H1 (cell line): Measurements from ENCODE around the gene SPAG17. TPM values are rescaled to one million over a fixed set of nuclear protein-coding genes. Genes with fewer than 3 reads are reported as not detected.

ENCODE experiments used
- CTCF ChIA-PET: fragments of 300-600 bp; sonication (Branson Sonifier 250); formaldehyde crosslinking; loops from one replicate; lab custom pipeline; 2021; ENCODE audit not compliant: partially characterized antibody; lab: Charles Lee
- POLR2A ChIA-PET: fragments of 300-600 bp; sonication (Branson Sonifier 250); formaldehyde crosslinking; loops from one replicate; lab custom pipeline; 2021; ENCODE audit warnings: inconsistent platforms; ENCODE audit not compliant: partially characterized antibody; lab: Charles Lee
- DNase-seq, 2 experiments: peaks; one replicate each; pipeline versions ENCODE4 v3.0.0 to v3.0.0-alpha.2; 2010 to 2022; ENCODE audit warnings: low spot score in 2 of 2, low read depth in 1 of 2, mixed read lengths in 1 of 2
- FAIRE-seq: peaks from 2 replicates; lab custom pipeline; 2011; peaks lifted over from hg19 to GRCh38; lab: Jason Lieb, UNC
- H2AFZ ChIP-seq: 2 replicates; pipeline ENCODE4 v1.8.1; 2012; ENCODE audit warnings: low read length, inconsistent platforms
- H2AK5ac ChIP-seq: 2 replicates; pipeline ENCODE4 v1.6.1; 2013; ENCODE audit warnings: low read depth, low read length
- H2BK120ac ChIP-seq: replicated peaks from 2 replicates; pipeline ENCODE3; 2013; ENCODE audit warnings: low read depth, low read length, inconsistent platforms
- H2BK12ac ChIP-seq: 2 replicates; pipeline ENCODE4 v1.6.1; 2013; ENCODE audit warnings: low read depth, low read length
- H2BK15ac ChIP-seq: 2 replicates; pipeline ENCODE4 v1.6.1; 2013; ENCODE audit warnings: low read length
- H2BK20ac ChIP-seq: 2 replicates; pipeline ENCODE4 v1.6.1; 2013; ENCODE audit warnings: low read length
- H2BK5ac ChIP-seq: 2 replicates; pipeline ENCODE4 v1.6.1; 2013; ENCODE audit warnings: low read depth, low read length
- H3K14ac ChIP-seq: 2 replicates; pipeline ENCODE4 v1.6.1; 2013; ENCODE audit warnings: inconsistent platforms; ENCODE audit not compliant: insufficient read length
- H3K18ac ChIP-seq: 2 replicates; pipeline ENCODE4 v1.6.1; 2013; ENCODE audit warnings: low read length; ENCODE audit errors: extremely low read depth
- H3K23ac ChIP-seq: 2 replicates; pipeline ENCODE4 v1.6.1; 2013; ENCODE audit warnings: inconsistent platforms; ENCODE audit not compliant: insufficient read length
- H3K23me2 ChIP-seq: 2 replicates; pipeline ENCODE4 v1.6.1; 2013; ENCODE audit warnings: low read depth, low read length
- H3K27ac ChIP-seq: 2 replicates; pipeline ENCODE4 v1.6.1; 2011; ENCODE audit warnings: low read depth, low read length, inconsistent platforms
- H3K27me3 ChIP-seq, 4 experiments: replicated peaks in 1 of 4; 1 replicate in 1 of 4; 2 replicates in 3 of 4; pipeline versions ENCODE4 v1.6.1 to v1.8.1; 2011 to 2013; ENCODE audit warnings: low read length in 3 of 4, mild to moderate bottlenecking in 3 of 4, inconsistent platforms in 2 of 4, mixed read lengths in 2 of 4, moderate library complexity in 1 of 4; ENCODE audit not compliant: control insufficient read depth in 3 of 4, insufficient read depth in 3 of 4; ENCODE audit errors: extremely low read depth in 1 of 4
- H3K36me3 ChIP-seq, 4 experiments: 2 replicates each; pipeline versions ENCODE4 v1.6.1 to v1.8.1; 2011 to 2013; ENCODE audit warnings: mild to moderate bottlenecking in 4 of 4, low read length in 3 of 4, moderate library complexity in 2 of 4, control low read depth in 1 of 4, inconsistent platforms in 1 of 4; ENCODE audit not compliant: insufficient read depth in 4 of 4, control insufficient read depth in 2 of 4
- H3K4ac ChIP-seq: replicated peaks from 2 replicates; pipeline ENCODE3; 2013; ENCODE audit warnings: low read length, low read depth, mixed read lengths, inconsistent platforms; ENCODE audit not compliant: insufficient read length
- H3K4me1 ChIP-seq, 4 experiments: replicated peaks in 1 of 4; 1 replicate in 1 of 4; 2 replicates in 3 of 4; pipeline versions ENCODE4 v1.6.1 to v1.8.1; 2011 to 2013; ENCODE audit warnings: low read length in 3 of 4, inconsistent platforms in 2 of 4, mixed read lengths in 1 of 4; ENCODE audit not compliant: insufficient read depth in 4 of 4, control insufficient read depth in 3 of 4
- H3K4me2 ChIP-seq, 2 experiments: 2 replicates each; pipeline versions ENCODE4 v1.6.1 to v1.8.1; 2011 to 2013; ENCODE audit warnings: low read depth in 2 of 2, low read length in 2 of 2, control low read depth in 1 of 2, inconsistent platforms in 1 of 2, mild to moderate bottlenecking in 1 of 2; ENCODE audit not compliant: insufficient read depth in 1 of 2
- H3K4me3 ChIP-seq, 4 experiments: fragments of 200-600, 300-600 bp in 1 of 4; sonication (generic), shearing (Covaris generic), sonication (Bioruptor Twin) in 1 of 4; 2 replicates each; pipeline versions ENCODE4 v1.5.1 to v1.8.1; 2011 to 2016; ENCODE audit warnings: low read length in 4 of 4, low read depth in 3 of 4, control low read depth in 2 of 4, inconsistent platforms in 2 of 4, mild to moderate bottlenecking in 2 of 4, mixed read lengths in 1 of 4, moderate library complexity in 1 of 4; ENCODE audit not compliant: insufficient read depth in 2 of 4; ENCODE audit errors: extremely low read depth in 1 of 4
- H3K56ac ChIP-seq: replicated peaks from 2 replicates; pipeline ENCODE3; 2013; ENCODE audit warnings: low read depth, mild to moderate bottlenecking, mixed read lengths, low read length, inconsistent platforms; ENCODE audit not compliant: insufficient read length
- H3K79me1 ChIP-seq: 2 replicates; pipeline ENCODE4 v1.6.1; 2013; ENCODE audit warnings: low read depth, low read length, control low read depth
- H3K79me2 ChIP-seq, 2 experiments: 2 replicates each; pipeline versions ENCODE4 v1.6.1 to v1.8.1; 2012 to 2013; ENCODE audit warnings: low read length in 2 of 2, mild to moderate bottlenecking in 2 of 2, inconsistent platforms in 1 of 2; ENCODE audit not compliant: insufficient read depth in 2 of 2, control insufficient read depth in 1 of 2
- H3K9ac ChIP-seq, 4 experiments: replicated peaks in 1 of 4; 1 replicate in 1 of 4; 2 replicates in 3 of 4; pipeline versions ENCODE4 v1.6.1 to v1.8.1; 2011 to 2013; ENCODE audit warnings: low read depth in 3 of 4, low read length in 3 of 4, control low read depth in 2 of 4, mild to moderate bottlenecking in 2 of 4, moderate library complexity in 2 of 4, inconsistent platforms in 1 of 4; ENCODE audit errors: extremely low read depth in 1 of 4
- H3K9me3 ChIP-seq, 2 experiments: 2 replicates each; pipeline versions ENCODE4 v1.6.1 to v1.8.1; 2012 to 2013; ENCODE audit warnings: mild to moderate bottlenecking in 2 of 2, moderate library complexity in 2 of 2, control low read depth in 1 of 2, inconsistent platforms in 1 of 2, low read depth in 1 of 2, low read length in 1 of 2, mixed read lengths in 1 of 2; ENCODE audit not compliant: insufficient read depth in 2 of 2
- H4K20me1 ChIP-seq, 2 experiments: replicated peaks in 1 of 2; 2 replicates each; pipeline versions ENCODE3 to v1.8.1; 2011 to 2013; ENCODE audit warnings: inconsistent platforms in 2 of 2, low read length in 2 of 2, mild to moderate bottlenecking in 1 of 2; ENCODE audit not compliant: insufficient read depth in 2 of 2, control insufficient read depth in 1 of 2
- H4K5ac ChIP-seq: 2 replicates; pipeline ENCODE4 v1.6.1; 2013; ENCODE audit warnings: low read length, low read depth, mixed read lengths, inconsistent platforms; ENCODE audit not compliant: insufficient read length
- H4K8ac ChIP-seq: 2 replicates; pipeline ENCODE4 v1.8.0; 2013; ENCODE audit warnings: mild to moderate bottlenecking, moderate library complexity, low read length, inconsistent platforms; ENCODE audit not compliant: insufficient read depth; ENCODE audit errors: extremely low read depth
- H4K91ac ChIP-seq: replicated peaks from 2 replicates; pipeline ENCODE3; 2013; ENCODE audit warnings: low read length, mixed read lengths, inconsistent platforms; ENCODE audit not compliant: insufficient read length
- KDM4A ChIP-seq: IDR thresholded peaks from one replicate; pipeline ENCODE4 v1.7.1; 2012; ENCODE audit warnings: low read depth, mild to moderate bottlenecking, moderate library complexity, low read length, inconsistent platforms; ENCODE audit not compliant: severe bottlenecking
- POU5F1 ChIP-seq: IDR thresholded peaks from 2 replicates; pipeline ENCODE4 v1.6.1; 2011; ENCODE audit warnings: low read depth, mild to moderate bottlenecking, low read length, moderate library complexity
- TAF7 ChIP-seq: optimal IDR thresholded peaks from 2 replicates; pipeline ENCODE3; 2011; ENCODE audit warnings: low read depth, mild to moderate bottlenecking, inconsistent platforms, low read length, moderate library complexity, borderline replicate concordance
- WGBS, 2 experiments: shearing (Covaris generic) in 1 of 2; methylation state at CpG; one replicate each; pipeline versions ENCODE4 v1.1.6 to v1.1.7; 2013 to 2015; ENCODE audit warnings: low lambda C conversion rate in 2 of 2, mixed read lengths in 2 of 2, inconsistent platforms in 1 of 2, low coverage in 1 of 2, missing lambda C conversion rate in 1 of 2; ENCODE audit not compliant: insufficient replicate concordance in 2 of 2, insufficient coverage in 1 of 2, insufficient read length in 1 of 2; ENCODE audit errors: extremely low coverage in 1 of 2, missing lambda C conversion rate in 1 of 2; 5-methylcytosine and 5-hydroxymethylcytosine counted together
- polyA plus RNA-seq, 7 experiments: library from polyadenylated mRNA; depleted of rRNA in 3 of 7; stranded (reverse) in 5 of 7; unstranded in 2 of 7; fragments of >200 nt in 5 of 7; fragments of 200-250 nt in 2 of 7; gene quantifications; 1 replicate in 5 of 7; 2 replicates in 1 of 7; 4 replicates in 1 of 7; pipeline versions ENCODE4 v1.2.1 to v1.2.3, GENCODE V29; 2011 to 2013; ENCODE audit warnings: missing spikeins in 2 of 7, mixed read lengths in 2 of 7
- total RNA-seq: library from RNA; stranded (reverse); fragmentation: NEBNext Ultra II Directional; extraction: Animal tissue kit (Norgen Biotek cat#: 25700); gene quantifications from 2 replicates; pipeline ENCODE4 v1.2.1, GENCODE V29; 2021

Gene SPAG17
- total and polyA plus RNA-seq, 2 of the 8 experiments (the other 6 are each of a cell fraction or from before 2014, with no cell fraction given) = 0.56 to 0.62 TPM

- ChIA-PET CTCF (no interaction called here), POLR2A (no interaction called here)
- no peak overlapping the region for H3K56ac ChIP-seq
- H3K23ac ChIP-seq = no peak overlapping the region
- no peak overlapping the region for H2AFZ ChIP-seq
- no peak overlapping the region for H3K9ac ChIP-seq
- no peak overlapping the region for H4K5ac ChIP-seq
- 94% methylated on average over 5 of the region's 5 CpGs; no CpG with 5 or more reads in 1 of the 2 experiments for WGBS, 2 experiments
- H2BK5ac ChIP-seq = no peak overlapping the region
- H3K14ac ChIP-seq = no peak overlapping the region
- H3K4me1 ChIP-seq = no peaks in the 10 kb centered on the region
- H3K4ac ChIP-seq = no peak overlapping the region
- no peaks in the 10 kb centered on the region for H3K27me3 ChIP-seq
- no peak overlapping the region for H2BK12ac ChIP-seq
- H3K4me2 ChIP-seq = no peak overlapping the region
- H4K20me1 ChIP-seq = no peaks in the 10 kb centered on the region
- H3K9me3 ChIP-seq = no peaks in the 10 kb centered on the region
- H3K79me1 ChIP-seq = no peaks in the 10 kb centered on the region
- no peak overlapping the region for H3K27ac ChIP-seq
- H2BK20ac ChIP-seq = no peak overlapping the region
- H3K23me2 ChIP-seq = no peaks in the 10 kb centered on the region
- H2BK15ac ChIP-seq = no peak overlapping the region
- no peak overlapping the region for H2BK120ac ChIP-seq
- no peak overlapping the region for H3K18ac ChIP-seq
- H3K4me3 ChIP-seq = no peak overlapping the region
- H2AK5ac ChIP-seq = no peak overlapping the region
- H3K36me3 ChIP-seq = no peaks in the 10 kb centered on the region
- no peak for FAIRE-seq
- no peak overlapping the region for H4K8ac ChIP-seq
- no peaks in the 10 kb centered on the region for H3K79me2 ChIP-seq
- no peak overlapping the region for H4K91ac ChIP-seq
- no peak for DNase-seq
- TF ChIP-seq TAF7 = no peak
- TF ChIP-seq KDM4A = no peak
- TF ChIP-seq POU5F1 = no peak
These were observed 66.6 kb downstream of the SPAG17 start for GRCh38 chr1:118118469-118118868.
